ENCODE data around the gene SPAG16. TPM values are rescaled to one million over a fixed set of nuclear protein-coding genes. Genes with fewer than 3 reads are reported as not detected.

Gene SPAG16
- total and polyA plus RNA-seq, 10 donors: 9.0 to 19.7 (median 12.2) TPM

- Histone ChIP-seq H3K27me3 (replicated peaks in 1 of 7) (no peaks in the 10 kb centered on the region), H3K9me3 (no peaks in the 10 kb centered on the region), H3K27ac (no peak overlapping the region), H3K36me3 (no peaks in the 10 kb centered on the region), H3K4me1 (no peaks in the 10 kb centered on the region), H3K4me3 (no peak overlapping the region)
- intact Hi-C loops (cut with DNase I; ENCODE audit: low total_unique reads): no loop called here
- TF ChIP-seq CTCF (IDR thresholded peaks at IDR 0.05 in 8 of 11, conservative IDR thresholded peaks at IDR 0.05 in 3 of 11): no peak
- no peak for TF ChIP-seq POLR2AphosphoS5 (IDR thresholded peaks at IDR 0.05)
- TF ChIP-seq POLR2A (IDR thresholded peaks at IDR 0.05): no peak
- WGBS, 5 donors: 69 to 83% (median 71%) methylated on average over 1 of the region's 1 CpG
- no peak for DNase-seq
Observed at GRCh38 chr2:214244847-214245246, 960.6 kb downstream of the SPAG16 start.

DNA sequence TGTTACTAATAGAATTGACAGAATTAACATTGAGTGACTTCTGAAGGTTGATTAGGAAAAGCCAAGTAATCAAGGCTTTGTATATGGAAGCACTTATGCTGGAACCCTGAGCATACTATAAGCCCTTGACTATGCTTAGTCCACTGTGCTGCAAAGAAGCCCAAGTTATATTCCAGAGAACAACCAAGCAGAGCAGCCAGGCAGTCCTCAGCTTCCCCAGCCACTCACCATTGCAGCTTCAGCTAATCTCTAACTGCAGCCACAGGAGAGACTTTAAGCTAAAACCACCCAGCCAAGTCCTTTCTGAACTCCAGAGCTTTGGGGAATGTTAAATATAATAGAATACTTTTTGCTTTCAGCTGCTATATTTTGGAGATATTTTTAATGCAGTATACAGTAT, 962.2 kb downstream of the SPAG16 start:
- no peaks in the 10 kb centered on the region for H3K36me3 ChIP-seq
- intact Hi-C loops (cut with DNase I; ENCODE audit: low total_unique reads): no loop called here
- H3K27me3 ChIP-seq (replicated peaks in 1 of 7): no peaks in the 10 kb centered on the region
- no peak for DNase-seq
- no peak overlapping the region for H3K4me3 ChIP-seq
- TF ChIP-seq POLR2AphosphoS5 (IDR thresholded peaks at IDR 0.05) (no peak), CTCF (IDR thresholded peaks at IDR 0.05 in 8 of 11, conservative IDR thresholded peaks at IDR 0.05 in 3 of 11) (no peak), POLR2A (IDR thresholded peaks at IDR 0.05) (no peak)
- H3K4me1 ChIP-seq: no peaks in the 10 kb centered on the region
- no peaks in the 10 kb centered on the region for H3K9me3 ChIP-seq
- H3K27ac ChIP-seq: no peak overlapping the region

DNA sequence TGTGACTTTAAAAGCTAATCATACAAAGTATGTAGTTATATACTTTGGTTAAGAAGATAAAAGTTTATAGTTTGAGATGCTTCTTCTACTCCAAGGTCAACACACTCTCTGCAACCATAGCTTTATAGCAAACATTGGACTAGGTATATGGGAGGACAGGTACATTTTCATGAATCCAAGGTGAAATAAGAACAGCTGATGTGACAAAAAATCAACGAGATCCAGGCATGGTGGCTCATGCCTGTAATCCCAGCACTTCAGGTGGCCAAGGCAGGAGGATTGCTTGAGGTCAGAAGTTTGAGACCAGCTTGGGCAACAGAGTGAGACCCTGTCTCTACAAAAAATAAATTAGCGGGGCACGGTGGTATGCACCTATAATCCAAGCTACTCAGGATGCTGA, 963.3 kb downstream of the SPAG16 start:
- Histone ChIP-seq H3K27ac (no peak overlapping the region), H3K4me3 (no peak overlapping the region), H3K27me3 (replicated peaks in 1 of 7) (no peaks in the 10 kb centered on the region), H3K4me1 (no peaks in the 10 kb centered on the region), H3K9me3 (peaks cover 0 to 2% (median 0%) of the 10 kb centered on the region in 8 donors), H3K36me3 (no peaks in the 10 kb centered on the region)
- no peak for DNase-seq
- TF ChIP-seq POLR2A (IDR thresholded peaks at IDR 0.05) (no peak), CTCF (IDR thresholded peaks at IDR 0.05 in 8 of 11, conservative IDR thresholded peaks at IDR 0.05 in 3 of 11) (no peak), POLR2AphosphoS5 (IDR thresholded peaks at IDR 0.05) (no peak)
- intact Hi-C loops (cut with DNase I; ENCODE audit: low total_unique reads): no loop called here
- WGBS, 5 donors: 78 to 92% (median 87%) methylated on average over 3 of the region's 3 CpGs

GRCh38 chr2:214255046-214255445, 970.8 kb downstream of the SPAG16 start:
- Histone ChIP-seq H3K36me3 (no peaks in the 10 kb centered on the region), H3K9me3 (peaks cover 0 to 4% (median 0%) of the 10 kb centered on the region in 8 donors), H3K27me3 (replicated peaks in 1 of 7) (no peaks in the 10 kb centered on the region), H3K4me1 (no peaks in the 10 kb centered on the region), H3K4me3 (no peak overlapping the region), H3K27ac (no peak overlapping the region)
- 52 to 78% (median 63%) methylated on average over 1 of the region's 1 CpG for WGBS, 5 donors
- intact Hi-C loops (cut with DNase I; ENCODE audit: low total_unique reads): no loop called here
- TF ChIP-seq POLR2A (IDR thresholded peaks at IDR 0.05) (no peak), POLR2AphosphoS5 (IDR thresholded peaks at IDR 0.05) (no peak), CTCF (IDR thresholded peaks at IDR 0.05 in 8 of 11, conservative IDR thresholded peaks at IDR 0.05 in 3 of 11) (no peak)
- DNase-seq: no peak

Data from spleen (tissue), 11 donors.